GM12873 (cell line): Measurements from ENCODE around the gene CACNA1B.

Experiments used
- TF ChIP-seq, protein P1 (sequence below): IDR thresholded peaks from 2 replicates; pipeline ENCODE4 v1.5.1; 2012; ENCODE audit warnings: low read depth, mild to moderate bottlenecking, moderate library complexity, low read length, control low read depth; ENCODE audit not compliant: insufficient read depth; ENCODE audit errors: missing control alignments

Gene CACNA1B

GRCh38 chr9:137989156-137989555, 111.6 kb downstream of the CACNA1B start:
- TF ChIP-seq, protein P1, sequence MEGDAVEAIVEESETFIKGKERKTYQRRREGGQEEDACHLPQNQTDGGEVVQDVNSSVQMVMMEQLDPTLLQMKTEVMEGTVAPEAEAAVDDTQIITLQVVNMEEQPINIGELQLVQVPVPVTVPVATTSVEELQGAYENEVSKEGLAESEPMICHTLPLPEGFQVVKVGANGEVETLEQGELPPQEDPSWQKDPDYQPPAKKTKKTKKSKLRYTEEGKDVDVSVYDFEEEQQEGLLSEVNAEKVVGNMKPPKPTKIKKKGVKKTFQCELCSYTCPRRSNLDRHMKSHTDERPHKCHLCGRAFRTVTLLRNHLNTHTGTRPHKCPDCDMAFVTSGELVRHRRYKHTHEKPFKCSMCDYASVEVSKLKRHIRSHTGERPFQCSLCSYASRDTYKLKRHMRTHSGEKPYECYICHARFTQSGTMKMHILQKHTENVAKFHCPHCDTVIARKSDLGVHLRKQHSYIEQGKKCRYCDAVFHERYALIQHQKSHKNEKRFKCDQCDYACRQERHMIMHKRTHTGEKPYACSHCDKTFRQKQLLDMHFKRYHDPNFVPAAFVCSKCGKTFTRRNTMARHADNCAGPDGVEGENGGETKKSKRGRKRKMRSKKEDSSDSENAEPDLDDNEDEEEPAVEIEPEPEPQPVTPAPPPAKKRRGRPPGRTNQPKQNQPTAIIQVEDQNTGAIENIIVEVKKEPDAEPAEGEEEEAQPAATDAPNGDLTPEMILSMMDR: no peak

- TF ChIP-seq, protein P1: no peak
Measured at GRCh38 chr9:137989999-137990715, 112.6 kb downstream of the CACNA1B start.

- TF ChIP-seq, protein P1: no peak
Measured at GRCh38 chr9:138003485-138004190, 126.1 kb downstream of the CACNA1B start.

GRCh38 chr9:138006576-138007233, 129.1 kb downstream of the CACNA1B start:
- TF ChIP-seq, protein P1: no peak

- TF ChIP-seq, protein P1: no peak
Measured at GRCh38 chr9:138007566-138007917, 130.0 kb downstream of the CACNA1B start.

DNA sequence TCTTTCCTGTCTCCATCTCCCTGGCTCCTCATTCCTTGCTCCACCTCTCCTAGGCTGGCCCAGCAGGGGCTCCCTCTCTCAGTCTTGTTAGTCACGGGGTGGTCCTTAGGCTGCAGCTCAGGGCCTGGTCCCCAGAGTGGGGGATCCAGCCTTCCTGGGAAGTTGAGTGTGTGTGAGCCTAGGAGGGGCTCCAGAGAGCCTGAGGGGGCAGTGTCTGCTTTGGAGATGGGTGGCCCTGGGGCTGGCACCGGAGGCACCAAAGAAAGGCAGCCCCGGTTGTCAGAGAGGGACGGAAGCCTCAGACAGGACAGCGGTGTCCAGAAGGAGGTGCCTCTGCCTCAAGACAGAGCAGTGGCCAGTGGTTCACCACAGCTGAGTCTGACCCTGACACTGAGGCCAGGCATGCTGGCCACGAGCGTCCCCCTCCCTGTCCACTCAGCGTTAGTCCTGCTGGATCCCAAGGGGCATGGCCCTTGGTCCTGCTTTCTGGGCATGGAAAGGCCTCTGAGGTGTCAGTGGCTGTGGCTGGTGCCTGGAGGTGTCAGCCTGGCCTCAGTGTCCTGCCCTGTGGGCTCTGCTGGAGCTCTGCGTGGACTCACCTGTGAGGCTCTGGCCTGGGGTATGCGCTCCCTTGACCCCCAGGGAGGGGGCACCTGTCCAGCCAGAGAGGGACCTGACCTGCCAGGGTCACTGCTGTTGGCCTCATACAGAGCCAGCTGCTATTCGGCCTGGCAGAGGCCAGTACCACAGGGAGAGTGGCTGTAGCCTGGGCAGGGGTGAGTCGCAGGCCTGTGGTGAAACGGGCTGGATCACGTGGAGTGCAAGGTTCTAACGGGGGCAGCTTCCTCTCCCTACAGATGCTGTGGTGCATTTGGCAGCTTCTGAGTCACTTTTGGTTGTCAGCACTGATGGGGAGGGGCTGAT, 130.6 kb downstream of the CACNA1B start:
- TF ChIP-seq, protein P1: no peak
